NT2/D1 (cell line): ENCODE measurements around the gene KRT10.
A peak's percentile ranks its signal among the peaks of the same experiment; 100 is the strongest.

Experiments
- DNase-seq: peaks from one replicate; pipeline ENCODE4 v3.0.0-alpha.2; 2011; ENCODE audit warnings: low read depth, low spot score
- H3K27me3 ChIP-seq: 2 replicates; pipeline ENCODE4 v1.6.0; 2011; ENCODE audit warnings: mild to moderate bottlenecking; ENCODE audit not compliant: insufficient read length, insufficient read depth
- H3K36me3 ChIP-seq: 2 replicates; pipeline ENCODE4 v1.6.1; 2011; ENCODE audit warnings: mild to moderate bottlenecking, low read length, mixed read lengths; ENCODE audit not compliant: insufficient read depth, insufficient read length
- H3K4me1 ChIP-seq: 2 replicates; pipeline ENCODE4 v1.5.1; 2011; ENCODE audit not compliant: insufficient read depth, insufficient read length
- H3K4me3 ChIP-seq: 2 replicates; pipeline ENCODE4 v1.5.1; 2011; ENCODE audit warnings: low read depth; ENCODE audit not compliant: insufficient read length
- H3K9ac ChIP-seq: 2 replicates; pipeline ENCODE4 v1.6.0; 2011; ENCODE audit warnings: low read depth; ENCODE audit not compliant: insufficient read length
- H3K9me3 ChIP-seq: 2 replicates; pipeline ENCODE4 v1.5.1; 2011; ENCODE audit warnings: mild to moderate bottlenecking, low read length; ENCODE audit not compliant: insufficient read depth
- SUZ12 ChIP-seq: IDR thresholded peaks from 2 replicates; pipeline ENCODE4 v1.6.1; 2011; ENCODE audit not compliant: insufficient read length, insufficient read depth; ENCODE audit errors: extremely low read depth
- YY1 ChIP-seq: IDR thresholded peaks from 2 replicates; pipeline ENCODE4 v1.6.1; 2011; ENCODE audit not compliant: insufficient read length, insufficient read depth
- ZNF274 ChIP-seq: IDR thresholded peaks from 2 replicates; pipeline ENCODE4 v1.6.1; 2011; ENCODE audit warnings: mild to moderate bottlenecking, low read depth, low read length

KRT10 gene

GRCh38 chr17:40844671-40845107 is 22.3 kb upstream of the KRT10 start:
- H3K9me3 ChIP-seq = no peaks in the 10 kb centered on the region
- peaks cover 2% of the 10 kb centered on the region for H3K4me1 ChIP-seq
- DNase-seq = no peak
- no peak overlapping the region for H3K9ac ChIP-seq
- TF ChIP-seq YY1 (no peak), SUZ12 (no peak), ZNF274 (no peak)
- H3K27me3 ChIP-seq = no peaks in the 10 kb centered on the region
- no peak overlapping the region for H3K4me3 ChIP-seq
- H3K36me3 ChIP-seq = no peaks in the 10 kb centered on the region

GRCh38 chr17:40843242-40843641 is 20.8 kb upstream of the KRT10 start:
- Histone ChIP-seq H3K4me3 (no peak overlapping the region), H3K27me3 (no peaks in the 10 kb centered on the region), H3K4me1 (peaks cover 2% of the 10 kb centered on the region), H3K36me3 (no peaks in the 10 kb centered on the region), H3K9ac (no peak overlapping the region), H3K9me3 (no peaks in the 10 kb centered on the region)
- DNase-seq = no peak
- TF ChIP-seq SUZ12 (no peak), ZNF274 (no peak), YY1 (no peak)

GRCh38 chr17:40841246-40841645 is 18.8 kb upstream of the KRT10 start:
- Histone ChIP-seq H3K9me3 (no peaks in the 10 kb centered on the region), H3K4me1 (peaks cover 2% of the 10 kb centered on the region), H3K9ac (no peak overlapping the region), H3K27me3 (no peaks in the 10 kb centered on the region), H3K36me3 (no peaks in the 10 kb centered on the region), H3K4me3 (no peak overlapping the region)
- TF ChIP-seq SUZ12 = no peak
- TF ChIP-seq ZNF274 = no peak
- TF ChIP-seq YY1 = no peak
- no peak for DNase-seq

GRCh38 chr17:40839194-40839593 is 16.8 kb upstream of the KRT10 start:
- H3K4me3 ChIP-seq = no peak overlapping the region
- H3K36me3 ChIP-seq = peaks cover 17% of the 10 kb centered on the region
- DNase-seq = no peak
- peaks cover 2% of the 10 kb centered on the region for H3K4me1 ChIP-seq
- H3K27me3 ChIP-seq = no peaks in the 10 kb centered on the region
- no peak overlapping the region for H3K9ac ChIP-seq
- no peaks in the 10 kb centered on the region for H3K9me3 ChIP-seq
- no peak for TF ChIP-seq ZNF274

- no peak overlapping the region for H3K4me3 ChIP-seq
- peaks cover 21% of the 10 kb centered on the region for H3K36me3 ChIP-seq
- no peak overlapping the region for H3K9ac ChIP-seq
- no peaks in the 10 kb centered on the region for H3K9me3 ChIP-seq
- TF ChIP-seq SUZ12 (no peak), ZNF274 (no peak), YY1 (no peak)
- H3K4me1 ChIP-seq = no peaks in the 10 kb centered on the region
- no peak for DNase-seq
- no peaks in the 10 kb centered on the region for H3K27me3 ChIP-seq
Observed at GRCh38 chr17:40836020-40836419, 13.6 kb upstream of the KRT10 start.

GRCh38 chr17:40833882-40834281 is 11.5 kb upstream of the KRT10 start:
- Histone ChIP-seq H3K9me3 (no peaks in the 10 kb centered on the region), H3K36me3 (peaks cover 21% of the 10 kb centered on the region), H3K27me3 (no peaks in the 10 kb centered on the region), H3K4me3 (no peak overlapping the region), H3K9ac (no peak overlapping the region), H3K4me1 (no peaks in the 10 kb centered on the region)
- TF ChIP-seq SUZ12 = no peak
- TF ChIP-seq YY1 = no peak
- no peak for TF ChIP-seq ZNF274
- DNase-seq = no peak

- no peak for TF ChIP-seq YY1
- no peak for TF ChIP-seq SUZ12
- no peak for TF ChIP-seq ZNF274
- Histone ChIP-seq H3K9me3 (no peaks in the 10 kb centered on the region), H3K9ac (no peak overlapping the region), H3K4me3 (no peak overlapping the region), H3K4me1 (no peaks in the 10 kb centered on the region), H3K36me3 (peaks cover 21% of the 10 kb centered on the region), H3K27me3 (no peaks in the 10 kb centered on the region)
- peak; percentile 27 for DNase-seq
Observed at GRCh38 chr17:40832840-40833239, 10.4 kb upstream of the KRT10 start.

GRCh38 chr17:40830085-40830776 is 7.8 kb upstream of the KRT10 start:
- TF ChIP-seq ZNF274 = no peak
- Histone ChIP-seq H3K9ac (no peak overlapping the region), H3K9me3 (no peaks in the 10 kb centered on the region), H3K27me3 (no peaks in the 10 kb centered on the region), H3K4me3 (no peak overlapping the region), H3K4me1 (no peaks in the 10 kb centered on the region), H3K36me3 (peaks cover 13% of the 10 kb centered on the region)
- DNase-seq = no peak
